NCI-H1417 treated with DMSO at 0.1 percent for 48 hours (cell line): ENCODE measurements around the gene NCLN.
"Not testable (repeated sequence)": the region's sequence is repeated elsewhere in the genome, so short reads cannot be mapped to it uniquely, and the experiment has no call there.

Source experiments
- DNase-seq: peaks from one replicate; lab custom pipeline; 2025; lab: John Stamatoyannopoulos, UW

Gene NCLN

DNA sequence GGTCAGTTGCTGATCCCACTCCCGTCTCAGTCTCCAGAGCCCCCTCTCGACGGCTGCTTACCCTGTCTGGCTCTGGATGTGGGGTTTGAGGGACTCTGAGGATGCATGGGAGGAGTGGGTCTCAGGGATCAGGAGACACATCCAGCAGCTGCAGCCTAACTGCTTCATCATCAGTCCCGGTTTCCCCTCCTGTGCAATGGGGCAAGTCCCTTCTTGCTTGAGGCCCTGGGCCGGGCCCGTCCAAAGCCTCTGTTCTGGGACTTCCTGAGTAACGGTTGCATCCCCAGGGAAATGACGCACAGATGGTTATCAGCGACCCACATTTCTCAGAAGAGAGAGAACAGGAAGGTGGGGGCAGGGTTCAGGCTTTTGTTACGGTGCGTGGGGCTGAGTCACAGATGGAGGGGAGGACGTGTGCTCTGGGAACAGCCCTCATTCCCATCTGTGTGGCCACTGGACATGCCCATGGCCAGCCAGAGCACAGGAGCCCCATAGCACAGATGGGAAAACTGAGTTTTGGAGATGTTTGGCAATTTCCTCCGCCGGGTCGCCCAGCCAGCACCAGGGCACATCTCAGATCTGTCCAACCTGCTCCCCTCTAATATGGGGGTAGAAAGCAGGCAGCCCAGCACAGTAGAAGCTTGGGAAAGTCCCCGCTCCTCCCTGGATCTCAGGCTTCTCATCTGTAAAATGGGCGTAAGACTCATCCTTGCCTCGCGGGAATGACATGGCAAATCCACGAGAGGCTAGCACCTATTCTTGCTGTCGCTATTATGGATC is 30.6 kb upstream of the NCLN start:
- no peak for DNase-seq

DNA sequence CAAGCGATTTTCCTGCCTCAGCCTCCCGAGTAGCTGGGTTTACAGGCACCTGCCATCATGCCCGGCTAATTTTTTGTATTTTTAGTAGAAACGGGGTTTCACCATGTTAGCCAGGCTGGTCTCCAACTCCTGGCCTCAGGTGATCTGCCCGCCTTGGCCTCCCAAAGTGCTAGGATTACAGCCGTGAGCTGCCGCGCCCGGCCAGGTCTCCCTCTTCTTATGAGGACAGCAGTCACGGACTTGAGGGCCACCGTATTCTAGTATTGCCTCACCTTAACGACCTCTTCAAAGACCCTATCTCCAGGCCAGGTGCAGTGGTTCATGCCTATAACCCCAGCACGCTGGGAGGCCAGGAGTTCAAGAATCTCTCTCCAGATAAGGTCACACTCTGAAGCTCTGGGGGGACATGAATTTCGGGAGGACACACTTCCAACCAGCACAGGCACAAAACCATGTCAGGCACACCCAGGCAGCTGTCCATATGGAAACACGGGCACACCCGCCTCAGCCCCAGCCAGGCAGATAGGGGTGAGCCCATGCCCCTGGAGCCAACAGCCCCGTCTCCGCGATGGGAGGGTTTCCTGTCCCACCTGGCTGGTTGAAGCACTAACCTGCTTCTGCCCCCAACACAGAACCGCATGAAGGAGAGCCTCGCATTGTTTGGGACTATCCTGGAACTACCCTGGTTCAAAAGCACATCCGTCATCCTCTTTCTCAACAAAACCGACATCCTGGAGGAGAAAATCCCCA is 28.5 kb upstream of the NCLN start:
- no peak for DNase-seq

DNA sequence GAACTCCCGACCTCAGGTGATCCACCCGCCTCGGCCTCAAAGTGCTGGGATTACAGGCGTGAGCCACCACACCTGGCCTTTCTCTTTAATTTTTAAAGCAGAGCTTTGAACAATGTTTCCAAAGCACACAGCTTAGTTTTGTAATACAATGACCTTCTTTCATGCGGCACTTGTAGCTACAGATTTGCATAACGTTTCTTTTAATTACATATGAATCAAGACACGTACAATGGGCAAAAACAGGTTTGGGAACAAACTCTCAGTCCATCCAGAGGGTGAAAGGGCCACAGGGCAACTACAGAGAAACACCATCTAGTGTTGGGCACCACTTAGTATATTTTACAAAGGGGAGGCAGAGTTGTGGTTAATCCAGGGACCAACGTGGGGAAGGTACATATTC is 26.2 kb upstream of the NCLN start:
- DNase-seq: no peak

DNA sequence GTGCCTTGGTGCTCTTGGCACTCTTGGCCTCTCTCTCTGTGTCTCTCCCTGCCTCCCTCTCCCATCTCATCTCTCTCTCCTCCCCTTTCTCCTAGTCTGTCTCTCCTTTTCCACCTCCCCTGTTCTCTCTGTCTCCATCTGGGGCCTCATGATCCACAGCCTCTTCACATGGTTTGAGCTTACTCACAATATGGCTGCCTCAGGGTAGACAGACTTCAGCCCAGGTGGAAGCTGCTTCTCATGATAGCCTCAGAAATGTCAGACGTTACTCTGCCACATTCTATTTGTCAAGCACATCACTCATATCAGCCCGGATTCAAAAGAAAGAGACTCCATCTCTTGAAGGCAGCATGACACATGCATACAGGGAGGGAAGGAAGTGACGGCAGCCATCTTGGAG is 25.5 kb upstream of the NCLN start:
- DNase-seq: no peak

DNA sequence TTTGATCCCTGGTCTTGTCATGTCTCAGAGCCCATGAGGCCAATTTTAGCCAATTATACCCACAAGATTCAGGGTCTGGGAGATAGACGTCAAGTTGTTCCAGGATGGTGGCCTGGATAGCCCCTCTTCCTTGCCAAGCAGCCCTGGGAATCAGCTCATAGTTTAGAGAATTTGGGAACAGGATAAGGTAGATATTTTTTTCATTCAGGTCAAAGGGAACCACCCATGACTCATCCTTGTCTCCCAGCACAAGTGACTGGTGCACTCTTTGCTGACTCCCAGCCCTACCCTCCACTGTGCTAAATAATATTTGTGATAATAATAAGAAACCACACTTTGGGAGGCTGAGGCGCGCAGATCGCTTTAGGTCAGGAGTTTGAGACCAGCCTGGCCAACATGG is 24.3 kb upstream of the NCLN start:
- DNase-seq: no peak

DNA sequence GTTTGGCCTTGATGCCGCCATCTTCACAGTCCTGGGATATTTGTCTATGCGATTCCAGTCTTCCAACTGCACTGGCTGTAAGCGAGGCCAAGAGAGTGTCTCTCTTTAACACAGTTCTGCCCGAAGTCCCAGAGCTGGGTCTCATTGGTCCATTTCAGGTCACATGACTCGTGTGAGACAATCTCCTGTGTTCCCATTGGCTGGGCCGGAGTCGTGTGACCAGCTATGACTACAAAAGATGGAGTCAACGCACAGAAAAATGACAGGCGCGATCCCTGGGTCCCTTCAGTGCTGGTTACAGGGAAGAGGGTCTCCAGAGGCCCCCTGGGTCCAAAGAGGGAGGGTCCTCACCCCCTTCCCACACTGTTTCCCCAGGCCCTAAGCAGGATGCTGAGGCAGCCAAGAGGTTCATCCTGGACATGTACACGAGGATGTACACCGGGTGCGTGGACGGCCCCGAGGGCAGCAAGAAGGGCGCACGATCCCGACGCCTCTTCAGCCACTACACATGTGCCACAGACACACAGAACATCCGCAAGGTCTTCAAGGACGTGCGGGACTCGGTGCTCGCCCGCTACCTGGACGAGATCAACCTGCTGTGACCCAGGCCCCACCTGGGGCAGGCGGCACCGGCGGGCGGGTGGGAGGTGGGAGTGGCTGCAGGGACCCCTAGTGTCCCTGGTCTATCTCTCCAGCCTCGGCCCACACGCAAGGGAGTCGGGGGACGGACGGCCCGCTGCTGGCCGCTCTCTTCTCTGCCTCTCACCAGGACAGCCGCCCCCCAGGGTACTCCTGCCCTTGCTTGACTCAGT is 23.1 kb upstream of the NCLN start:
- DNase-seq: no peak

DNA sequence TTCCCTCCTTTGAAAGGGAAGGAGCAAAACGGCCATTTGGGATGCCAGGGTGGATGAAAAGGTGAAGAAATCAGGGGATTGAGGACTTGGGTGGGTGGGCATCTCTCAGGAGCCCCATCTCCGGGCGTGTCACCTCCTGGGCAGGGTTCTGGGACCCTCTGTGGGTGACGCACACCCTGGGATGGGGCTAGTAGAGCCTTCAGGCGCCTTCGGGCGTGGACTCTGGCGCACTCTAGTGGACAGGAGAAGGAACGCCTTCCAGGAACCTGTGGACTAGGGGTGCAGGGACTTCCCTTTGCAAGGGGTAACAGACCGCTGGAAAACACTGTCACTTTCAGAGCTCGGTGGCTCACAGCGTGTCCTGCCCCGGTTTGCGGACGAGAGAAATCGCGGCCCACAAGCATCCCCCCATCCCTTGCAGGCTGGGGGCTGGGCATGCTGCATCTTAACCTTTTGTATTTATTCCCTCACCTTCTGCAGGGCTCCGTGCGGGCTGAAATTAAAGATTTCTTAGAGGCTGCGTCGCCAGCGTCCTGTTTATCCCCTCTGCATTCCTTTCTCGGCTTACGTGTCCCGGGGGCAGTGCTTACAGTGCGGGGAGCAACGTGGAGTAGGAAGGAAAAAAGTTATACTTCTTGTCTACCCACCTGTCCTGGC is 22.4 kb upstream of the NCLN start:
- DNase-seq: peak; percentile 6

DNA sequence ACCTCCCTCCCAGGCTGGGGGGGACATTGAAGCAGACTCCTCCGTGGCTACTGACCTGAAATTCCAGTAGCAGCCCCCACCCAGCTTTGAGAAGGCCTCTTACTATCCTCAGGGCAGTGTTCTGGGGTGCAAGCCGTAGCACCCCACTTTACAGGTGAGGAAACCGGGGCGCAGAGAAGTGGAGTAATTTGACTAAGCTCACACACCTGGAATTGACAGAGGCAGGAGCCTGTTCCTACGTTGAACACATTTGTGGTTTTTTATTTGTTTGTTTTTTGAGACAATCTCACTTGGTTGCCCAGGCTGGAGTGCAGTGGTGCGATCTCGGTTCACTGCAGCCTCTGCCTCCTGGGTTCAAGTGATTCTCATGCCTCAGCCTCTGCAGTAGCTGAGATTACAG is 21.8 kb upstream of the NCLN start:
- DNase-seq: no peak

DNA sequence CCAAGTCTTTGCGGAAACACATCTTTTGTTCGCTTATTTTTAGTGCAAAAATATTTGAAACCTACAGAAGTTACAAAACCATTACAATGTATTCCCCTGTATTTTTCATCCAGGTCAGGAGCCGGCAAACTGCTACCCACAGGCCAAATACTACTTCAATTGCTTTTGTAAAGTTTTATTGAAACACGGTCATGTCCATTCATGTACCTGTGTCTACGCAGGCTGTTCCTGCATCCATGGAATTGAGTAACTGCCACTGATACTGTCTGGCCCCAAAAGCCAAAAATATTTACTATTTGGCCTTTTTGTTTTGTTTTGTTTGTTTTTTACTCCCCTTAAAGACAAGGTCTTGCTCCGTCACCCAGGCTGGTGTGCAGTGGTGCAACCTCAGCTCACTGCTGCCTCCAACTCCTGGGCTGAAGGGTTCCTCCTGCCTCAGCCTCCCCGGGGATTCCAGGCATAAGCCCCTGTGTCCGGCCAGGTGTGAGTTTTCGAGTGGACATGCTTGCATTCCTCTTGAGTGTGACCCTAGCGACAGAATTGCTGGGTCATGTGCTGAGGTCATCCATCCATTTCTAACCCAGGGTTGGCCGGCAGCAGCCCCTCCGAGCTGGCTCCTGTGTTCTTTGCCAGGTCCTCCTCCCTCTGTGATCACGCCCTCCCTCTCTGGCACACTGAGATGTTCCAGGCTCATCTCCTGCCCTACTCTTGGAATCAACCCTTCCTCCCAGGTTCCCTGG is 18.0 kb upstream of the NCLN start:
- no peak for DNase-seq

DNA sequence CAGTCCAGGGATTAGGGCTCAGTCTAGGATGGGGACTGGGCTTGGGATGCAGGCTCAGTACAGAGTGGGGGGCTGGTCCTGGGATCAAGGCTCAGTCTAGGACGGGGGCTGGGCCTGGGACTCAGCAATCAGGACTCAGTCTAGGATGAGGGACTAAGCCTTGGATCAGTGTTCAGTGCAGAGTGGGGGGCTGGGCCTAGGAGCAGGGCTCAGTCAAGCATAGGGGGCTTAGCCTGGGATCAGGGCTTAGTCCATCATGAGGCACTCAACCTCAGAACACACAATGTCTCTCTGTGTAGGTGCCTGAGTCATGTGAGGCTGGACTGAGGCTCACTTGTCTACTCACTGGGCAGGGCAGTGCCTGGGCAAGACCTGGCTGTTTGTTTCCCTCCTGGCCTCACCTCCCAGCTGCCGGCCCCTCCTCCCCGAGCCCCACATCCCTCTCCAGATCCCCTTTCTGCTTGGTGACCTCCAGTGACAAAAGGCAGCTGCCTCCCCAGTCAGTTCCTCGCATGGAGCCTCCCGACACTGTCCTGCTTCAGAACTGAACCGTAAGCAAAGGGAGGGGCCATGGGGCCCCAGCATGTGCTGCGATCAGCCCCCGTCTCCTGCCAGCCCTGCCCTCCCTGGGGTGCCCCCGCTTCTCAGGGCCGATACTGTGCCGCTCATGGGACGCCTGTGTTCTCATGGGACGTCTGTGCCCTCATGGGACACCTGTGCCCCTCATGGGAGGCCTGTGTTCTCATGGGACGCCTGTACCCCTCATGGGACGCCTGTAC is 13.6 kb upstream of the NCLN start:
- DNase-seq: no peak

DNA sequence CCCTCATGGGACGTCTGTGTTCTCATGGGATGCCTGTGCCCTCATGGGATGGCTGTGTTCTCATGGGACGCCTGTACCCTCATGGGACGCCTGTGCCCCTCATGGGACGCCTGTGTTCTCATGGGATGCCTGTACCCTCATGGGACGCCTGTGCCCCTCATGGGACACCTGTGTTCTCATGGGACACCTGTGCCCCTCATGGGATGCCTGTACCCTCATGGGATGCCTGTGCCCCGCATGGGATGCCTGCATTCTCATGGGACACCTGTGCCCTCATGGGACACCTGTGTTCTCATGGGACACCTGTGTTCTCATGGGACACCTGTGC is 13.1 kb upstream of the NCLN start:
- DNase-seq: not testable (repeated sequence)

DNA sequence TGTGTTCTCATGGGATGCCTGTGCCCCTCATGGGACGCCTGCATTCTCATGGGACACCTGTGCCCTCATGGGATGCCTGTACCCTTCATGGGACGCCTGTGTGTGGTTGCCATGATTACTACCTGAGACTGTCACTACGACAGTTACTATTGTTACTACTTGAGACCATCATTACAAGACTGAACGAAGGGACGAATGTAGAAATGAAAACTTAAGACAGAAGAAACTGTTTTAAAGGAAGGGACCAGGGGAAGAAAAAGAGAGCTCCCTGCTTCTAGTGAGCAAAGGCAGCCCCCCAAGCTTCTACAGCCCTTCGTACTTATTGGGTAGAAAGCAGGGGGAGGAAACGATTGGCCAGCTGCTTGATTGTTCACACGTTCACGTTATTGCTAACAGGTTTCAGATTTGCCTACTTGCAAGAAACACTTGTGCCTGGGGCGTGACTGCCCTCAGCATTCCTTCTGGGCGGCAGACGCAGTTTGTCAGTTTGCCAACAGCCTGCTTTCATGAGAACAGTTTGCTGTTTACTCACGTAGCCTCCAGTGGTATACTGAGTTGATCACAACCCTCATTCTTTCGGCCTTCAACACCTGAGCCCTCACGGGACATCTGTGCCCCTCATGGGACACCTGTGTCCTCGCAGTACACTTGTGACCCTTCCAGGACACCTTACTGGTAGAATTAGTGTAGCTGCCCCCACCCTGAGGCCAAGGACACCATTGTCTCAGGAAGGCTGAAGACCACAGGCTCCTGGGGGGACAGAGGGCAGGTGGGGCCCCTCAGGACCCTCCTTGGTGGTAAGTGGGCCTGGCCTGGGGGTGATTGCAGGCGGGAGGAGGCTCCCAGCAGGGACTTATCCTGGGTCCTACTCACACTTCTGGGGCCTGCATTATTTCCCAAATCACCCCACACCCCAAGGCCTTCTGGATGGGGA is 9.7 kb upstream of the NCLN start:
- DNase-seq: no peak

DNA sequence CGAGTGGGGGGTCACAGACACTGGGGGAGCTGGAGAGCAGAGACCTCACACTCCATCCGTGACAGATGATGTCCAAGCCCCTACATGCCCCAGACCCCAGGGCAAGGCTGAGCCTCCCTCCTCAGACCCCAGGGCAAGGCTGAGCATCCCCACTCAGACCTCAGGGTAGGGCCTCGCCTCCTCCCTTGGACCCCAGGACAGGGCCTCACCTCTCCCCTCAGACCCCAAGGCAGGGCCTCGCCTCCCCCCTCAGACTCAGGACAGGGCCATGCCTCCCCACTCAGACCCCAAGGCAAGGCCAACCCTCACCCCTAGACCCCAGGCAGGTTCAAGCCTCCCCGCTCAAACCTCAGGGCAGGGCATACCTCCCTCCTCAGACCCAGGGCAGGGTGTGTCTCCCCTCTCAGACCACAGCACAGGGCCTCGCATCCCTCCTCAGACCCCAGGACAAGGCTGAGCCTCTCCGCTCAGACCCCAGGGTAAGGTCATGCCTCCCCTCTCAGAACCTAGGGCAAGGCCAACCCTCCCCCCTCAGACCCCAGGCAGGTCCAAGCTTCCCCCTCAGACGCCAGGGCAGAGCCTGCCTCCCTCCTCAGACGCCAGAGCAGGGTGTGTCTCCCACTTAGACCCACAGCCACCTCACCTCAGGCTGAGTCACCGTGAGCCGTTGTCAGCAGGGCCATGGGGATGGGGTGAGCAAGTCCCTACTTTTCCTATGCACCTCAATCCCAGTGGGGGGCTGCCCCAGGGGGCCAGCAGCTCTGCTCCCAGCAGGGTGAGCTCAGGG is 8.8 kb upstream of the NCLN start:
- DNase-seq: no peak

DNA sequence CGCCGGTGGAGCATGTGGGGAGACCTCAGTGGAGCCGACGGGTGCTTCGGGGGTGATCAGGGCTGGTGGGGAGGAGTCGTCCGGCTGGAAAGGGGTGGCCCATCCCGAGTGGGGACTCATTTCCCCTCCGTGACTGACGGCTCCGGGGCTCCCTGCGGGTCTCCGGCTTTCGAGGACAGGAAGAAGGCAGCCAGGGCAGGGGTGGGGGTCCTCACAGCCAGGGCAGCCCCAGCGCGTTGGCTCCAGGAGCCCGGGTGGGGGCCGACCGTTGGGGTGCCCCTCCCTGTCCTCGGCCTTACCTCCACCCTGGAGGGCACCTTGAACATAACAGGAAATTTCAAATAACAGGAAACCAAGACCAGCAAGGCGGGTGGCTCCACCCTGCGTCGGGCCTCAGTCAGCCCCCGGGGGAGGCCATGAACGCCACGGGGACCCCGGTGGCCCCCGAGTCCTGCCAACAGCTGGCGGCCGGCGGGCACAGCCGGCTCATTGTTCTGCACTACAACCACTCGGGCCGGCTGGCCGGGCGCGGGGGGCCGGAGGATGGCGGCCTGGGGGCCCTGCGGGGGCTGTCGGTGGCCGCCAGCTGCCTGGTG is 7.3 kb upstream of the NCLN start, which contains the start of gene S1PR4:
Gene S1PR4, plus strand, starts transcription at position 393 of the 596 bp plus-strand sequence. Its CDS starts 24 bp downstream, at position 417.
- DNase-seq: no peak

DNA sequence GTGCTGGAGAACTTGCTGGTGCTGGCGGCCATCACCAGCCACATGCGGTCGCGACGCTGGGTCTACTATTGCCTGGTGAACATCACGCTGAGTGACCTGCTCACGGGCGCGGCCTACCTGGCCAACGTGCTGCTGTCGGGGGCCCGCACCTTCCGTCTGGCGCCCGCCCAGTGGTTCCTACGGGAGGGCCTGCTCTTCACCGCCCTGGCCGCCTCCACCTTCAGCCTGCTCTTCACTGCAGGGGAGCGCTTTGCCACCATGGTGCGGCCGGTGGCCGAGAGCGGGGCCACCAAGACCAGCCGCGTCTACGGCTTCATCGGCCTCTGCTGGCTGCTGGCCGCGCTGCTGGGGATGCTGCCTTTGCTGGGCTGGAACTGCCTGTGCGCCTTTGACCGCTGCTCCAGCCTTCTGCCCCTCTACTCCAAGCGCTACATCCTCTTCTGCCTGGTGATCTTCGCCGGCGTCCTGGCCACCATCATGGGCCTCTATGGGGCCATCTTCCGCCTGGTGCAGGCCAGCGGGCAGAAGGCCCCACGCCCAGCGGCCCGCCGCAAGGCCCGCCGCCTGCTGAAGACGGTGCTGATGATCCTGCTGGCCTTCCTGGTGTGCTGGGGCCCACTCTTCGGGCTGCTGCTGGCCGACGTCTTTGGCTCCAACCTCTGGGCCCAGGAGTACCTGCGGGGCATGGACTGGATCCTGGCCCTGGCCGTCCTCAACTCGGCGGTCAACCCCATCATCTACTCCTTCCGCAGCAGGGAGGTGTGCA is 6.6 kb upstream of the NCLN start:
- no peak for DNase-seq

DNA sequence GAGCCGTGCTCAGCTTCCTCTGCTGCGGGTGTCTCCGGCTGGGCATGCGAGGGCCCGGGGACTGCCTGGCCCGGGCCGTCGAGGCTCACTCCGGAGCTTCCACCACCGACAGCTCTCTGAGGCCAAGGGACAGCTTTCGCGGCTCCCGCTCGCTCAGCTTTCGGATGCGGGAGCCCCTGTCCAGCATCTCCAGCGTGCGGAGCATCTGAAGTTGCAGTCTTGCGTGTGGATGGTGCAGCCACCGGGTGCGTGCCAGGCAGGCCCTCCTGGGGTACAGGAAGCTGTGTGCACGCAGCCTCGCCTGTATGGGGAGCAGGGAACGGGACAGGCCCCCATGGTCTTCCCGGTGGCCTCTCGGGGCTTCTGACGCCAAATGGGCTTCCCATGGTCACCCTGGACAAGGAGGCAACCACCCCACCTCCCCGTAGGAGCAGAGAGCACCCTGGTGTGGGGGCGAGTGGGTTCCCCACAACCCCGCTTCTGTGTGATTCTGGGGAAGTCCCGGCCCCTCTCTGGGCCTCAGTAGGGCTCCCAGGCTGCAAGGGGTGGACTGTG is 5.9 kb upstream of the NCLN start:
- DNase-seq: no peak
